HG03095 (cell line): ENCODE measurements around the gene MET.
"Not testable (repeated sequence)": the region's sequence is repeated elsewhere in the genome, so short reads cannot be mapped to it uniquely, and the experiment has no call there.

ENCODE experiments used
- ATAC-seq: cut with Tn5 transposase; IDR thresholded peaks from one replicate; pipeline ENCODE4 v1.9.1; 2021; ENCODE audit warnings: moderate library complexity; ENCODE audit not compliant: unreplicated experiment

Gene MET

DNA sequence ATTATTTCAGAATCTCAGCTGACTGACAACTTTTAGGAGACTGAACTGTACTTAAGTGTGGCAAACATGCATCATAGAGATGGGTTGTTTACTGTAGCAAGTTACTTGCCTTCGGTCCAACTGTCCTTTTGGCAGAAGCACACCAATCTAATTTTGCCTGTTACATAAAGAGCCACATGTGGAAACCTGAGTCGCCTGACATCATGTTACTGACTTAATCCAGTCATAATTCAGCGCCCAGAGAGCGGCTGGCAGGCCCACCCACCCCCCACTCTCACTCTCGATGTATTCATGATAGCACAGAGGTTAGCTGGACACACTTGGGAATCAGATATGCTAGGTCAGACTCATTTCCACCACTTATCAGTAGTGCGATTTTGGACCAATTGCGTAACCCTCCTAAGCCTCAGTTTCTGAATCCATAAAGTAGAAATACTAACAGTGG lies 133.1 kb downstream of the MET start:
- ATAC-seq, result no peak

DNA sequence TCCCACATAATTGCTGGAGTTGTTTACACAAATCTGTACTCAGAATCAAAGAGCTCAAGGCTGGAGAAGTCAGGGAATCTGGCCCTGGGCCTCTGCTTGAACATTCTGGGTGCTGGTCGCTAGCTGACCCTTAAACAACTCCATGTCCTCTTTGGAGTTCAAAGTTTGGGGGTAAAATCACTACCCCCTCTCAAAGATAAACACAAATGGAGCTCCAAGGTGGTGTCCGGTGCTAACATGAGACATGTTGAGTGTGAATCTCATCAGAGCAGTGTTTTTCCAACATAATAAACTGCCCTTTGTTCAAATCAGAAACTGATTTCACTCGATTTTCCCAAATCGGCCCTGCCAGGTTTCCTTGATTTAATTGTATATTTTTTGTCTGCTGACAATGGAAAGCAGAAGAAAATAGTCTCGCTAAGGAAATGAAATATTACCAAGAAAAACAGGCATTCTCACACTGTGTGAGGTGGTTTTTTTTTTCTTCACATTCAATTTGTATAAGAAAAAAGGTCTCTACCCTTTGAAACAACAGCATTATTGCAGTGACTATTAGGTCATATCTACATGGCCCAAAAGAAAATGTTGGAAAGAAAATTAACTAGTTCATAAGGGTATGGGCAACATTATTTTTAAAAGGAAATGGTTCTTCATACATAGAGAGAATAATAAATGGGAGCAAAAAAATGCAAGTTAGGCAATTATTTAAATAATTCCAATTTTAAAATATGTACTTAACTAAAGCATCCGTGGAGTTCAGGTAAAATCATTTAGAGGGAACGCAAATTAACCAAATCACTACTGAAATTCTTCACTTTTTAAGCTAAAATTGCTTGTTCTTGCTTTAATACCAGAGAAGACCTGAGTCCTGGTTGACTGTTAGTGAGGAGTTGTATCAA lies 134.3 kb downstream of the MET start:
- no peak for ATAC-seq

DNA sequence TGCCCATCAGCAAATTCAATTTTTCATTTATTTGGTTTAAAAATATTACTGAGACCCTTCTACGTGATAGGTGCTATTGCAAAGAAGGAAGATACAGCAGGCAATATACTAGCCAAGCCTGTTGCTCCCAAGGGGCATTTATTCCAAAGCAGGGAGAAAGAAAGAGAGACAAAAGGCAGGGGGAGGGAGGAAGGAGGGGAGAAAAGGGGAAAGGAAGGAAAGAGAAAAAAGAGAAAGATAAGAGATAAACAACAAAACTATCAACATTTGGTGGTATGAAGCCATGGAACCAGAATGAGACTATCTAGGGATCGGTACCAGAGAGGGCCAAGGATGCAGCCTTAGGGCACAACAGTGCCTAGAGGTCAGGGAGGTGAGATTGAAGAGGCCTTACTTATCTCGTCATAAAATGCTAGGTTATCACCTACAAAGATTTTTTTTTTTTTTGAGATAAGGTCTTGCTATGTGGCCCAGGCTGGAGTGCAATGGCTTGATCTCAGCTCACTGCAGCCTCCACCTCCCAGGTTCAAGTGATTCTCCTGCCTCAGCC lies 135.1 kb downstream of the MET start:
- ATAC-seq, result no peak

DNA sequence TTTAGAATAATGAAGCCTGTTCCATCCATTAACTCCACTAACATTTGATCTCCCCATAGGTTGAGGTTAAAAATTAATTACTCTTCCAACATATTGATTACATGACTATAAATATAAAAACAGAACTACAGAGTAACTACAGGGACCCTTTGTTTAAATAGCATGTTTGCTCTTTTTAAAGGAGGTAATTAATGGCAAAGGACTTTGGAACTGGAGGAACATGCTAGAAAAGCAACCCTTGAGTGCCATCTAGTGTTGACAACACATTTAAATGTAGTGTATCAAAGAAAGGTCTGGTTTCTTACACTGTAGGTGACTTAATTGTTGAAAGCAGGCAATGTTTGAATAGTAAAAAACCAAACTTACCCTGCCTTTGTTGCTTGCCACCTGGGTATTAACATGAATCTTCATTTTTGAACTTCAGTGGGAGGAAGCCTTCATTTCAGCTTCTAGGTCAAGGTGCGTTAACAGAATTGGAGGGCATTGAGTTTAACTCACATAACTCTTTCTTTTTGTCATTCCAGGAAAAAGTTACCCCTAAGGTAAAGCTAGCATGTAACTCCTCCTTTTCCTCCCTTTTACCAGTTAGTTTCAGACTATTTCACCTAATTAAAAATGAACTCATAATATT lies 137.8 kb downstream of the MET start:
- no peak for ATAC-seq

DNA sequence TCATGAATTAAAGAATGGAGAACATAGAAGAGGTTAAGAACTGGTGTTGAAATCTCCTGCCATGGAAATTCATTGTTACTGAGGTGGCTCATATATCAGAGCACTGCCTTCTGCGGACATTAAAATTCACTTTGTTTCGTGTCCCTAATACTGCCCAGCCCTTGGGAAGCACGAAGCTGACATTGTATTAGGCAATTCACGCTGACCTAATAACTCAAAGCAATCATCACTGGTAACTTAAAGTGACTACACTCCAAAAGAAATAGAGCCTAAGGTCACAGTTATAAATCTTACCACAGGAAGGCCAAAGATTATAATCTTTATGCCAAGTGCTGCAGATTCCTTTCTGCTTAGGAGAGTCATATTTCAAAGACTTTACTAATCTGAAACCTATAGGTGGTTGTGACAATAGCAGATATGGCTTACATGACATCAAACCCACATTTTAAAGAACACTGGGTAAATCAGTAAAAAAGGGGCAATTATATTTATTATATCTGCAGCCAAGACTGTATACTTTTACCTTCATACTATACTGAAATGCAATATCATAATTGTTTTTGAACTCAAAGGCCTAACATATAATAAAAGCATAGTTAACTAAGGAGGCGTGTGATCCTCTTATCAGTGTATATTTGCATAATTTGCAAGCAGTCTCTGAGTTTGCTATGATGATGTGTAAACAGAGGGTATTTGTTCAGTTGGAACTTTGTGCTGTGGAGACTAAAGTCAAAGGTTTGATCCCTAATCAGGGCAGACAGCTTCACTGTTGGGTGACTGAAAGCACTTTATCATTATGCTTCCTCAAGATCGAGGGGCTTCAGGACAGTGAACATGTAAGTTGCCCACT lies 138.5 kb downstream of the MET start:
- ATAC-seq, result no peak

DNA sequence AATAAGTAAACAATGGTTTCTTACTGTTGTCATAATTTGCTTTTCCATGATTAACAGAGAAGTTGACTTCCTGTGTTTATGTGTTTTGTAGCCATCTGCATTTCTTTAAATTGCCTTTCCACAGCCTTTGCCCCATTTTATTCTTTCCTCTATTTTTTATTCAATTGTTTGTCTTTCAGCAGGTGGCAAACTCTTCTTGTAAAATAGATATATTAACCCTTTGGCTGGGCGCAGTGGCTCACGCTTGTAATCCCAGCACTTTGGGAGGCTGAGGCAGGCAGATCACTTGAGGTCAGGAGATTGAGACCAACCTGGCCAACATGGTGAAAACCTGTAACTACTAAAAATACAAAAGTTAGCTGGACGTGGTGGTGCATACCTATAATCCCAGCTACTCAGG lies 139.8 kb downstream of the MET start:
- ATAC-seq, result no peak

DNA sequence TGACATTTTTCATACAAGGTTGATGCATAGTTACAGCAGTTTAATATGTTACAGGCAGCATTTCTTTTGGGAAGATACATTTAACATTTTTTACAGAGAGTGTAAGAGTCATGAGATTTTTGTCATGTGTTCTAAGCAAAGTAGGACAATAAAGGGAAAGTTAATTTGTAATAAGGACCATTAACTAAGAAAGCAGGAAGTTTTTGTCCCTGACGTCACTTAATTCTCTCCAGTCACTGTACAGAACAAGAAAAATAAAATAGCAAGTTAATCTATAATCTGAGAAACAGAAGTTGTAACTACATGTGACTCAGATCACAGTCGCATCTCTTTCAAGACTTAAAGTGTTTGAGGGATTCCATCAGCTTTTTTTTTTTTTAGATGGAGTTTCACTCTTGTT lies 140.9 kb downstream of the MET start:
- ATAC-seq, result no peak

DNA sequence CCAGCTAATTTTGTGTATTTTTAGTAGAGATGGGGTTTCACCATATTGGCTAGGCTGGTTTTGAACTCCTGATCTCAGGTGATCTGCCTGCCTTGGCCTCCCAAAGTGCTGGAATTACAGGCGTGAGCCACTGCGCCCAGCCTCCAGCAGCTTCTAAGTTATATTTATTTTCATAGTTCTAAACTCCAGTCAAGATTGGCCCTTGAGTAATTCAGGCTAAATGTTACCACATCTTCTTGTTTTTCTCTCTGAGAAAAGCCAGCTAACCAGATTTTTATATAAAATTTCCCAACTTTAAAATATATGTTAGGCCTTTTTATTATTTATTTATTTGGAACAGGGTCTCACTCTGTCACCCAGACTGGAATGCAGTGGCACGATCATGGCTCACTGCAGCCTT lies 141.4 kb downstream of the MET start:
- not testable (repeated sequence) for ATAC-seq

DNA sequence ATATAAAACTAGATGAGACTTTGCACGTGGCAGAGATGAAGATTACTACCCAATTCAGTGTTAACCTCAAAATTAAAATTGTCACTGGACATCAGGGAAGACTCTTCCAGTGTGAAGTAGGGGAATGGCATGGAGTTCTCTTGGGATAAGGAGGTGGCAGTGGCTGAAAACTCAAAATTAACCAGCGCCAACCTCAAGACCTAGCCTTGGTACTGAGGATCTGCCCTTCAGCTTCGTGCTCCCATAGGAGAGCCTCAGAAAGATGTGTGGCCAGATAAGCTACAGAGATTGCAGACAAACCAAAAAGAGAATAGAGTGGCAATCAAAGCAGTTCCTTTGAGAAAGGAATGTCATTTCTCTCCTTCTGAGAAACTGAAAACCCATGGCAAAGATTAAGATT lies 143.0 kb downstream of the MET start:
- no peak for ATAC-seq

DNA sequence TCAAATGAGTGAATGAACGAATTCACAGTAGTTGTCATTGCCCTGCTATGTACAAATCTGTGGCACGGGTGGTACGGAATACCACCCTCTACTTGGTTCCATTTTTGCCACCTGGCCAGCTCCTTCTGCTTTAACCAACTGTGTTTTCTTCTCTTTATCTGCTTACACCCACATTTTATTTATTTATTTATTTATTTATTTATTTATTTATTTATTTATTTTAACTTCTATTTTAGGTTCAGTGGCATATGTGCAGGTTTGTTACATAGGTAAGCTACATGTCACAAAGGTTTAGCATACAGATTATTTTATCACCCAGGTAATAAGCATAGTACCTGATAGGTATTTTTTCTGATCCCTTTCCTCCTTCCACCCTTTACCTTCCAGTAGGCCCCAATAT lies 148.2 kb downstream of the MET start:
- ATAC-seq, result no peak

DNA sequence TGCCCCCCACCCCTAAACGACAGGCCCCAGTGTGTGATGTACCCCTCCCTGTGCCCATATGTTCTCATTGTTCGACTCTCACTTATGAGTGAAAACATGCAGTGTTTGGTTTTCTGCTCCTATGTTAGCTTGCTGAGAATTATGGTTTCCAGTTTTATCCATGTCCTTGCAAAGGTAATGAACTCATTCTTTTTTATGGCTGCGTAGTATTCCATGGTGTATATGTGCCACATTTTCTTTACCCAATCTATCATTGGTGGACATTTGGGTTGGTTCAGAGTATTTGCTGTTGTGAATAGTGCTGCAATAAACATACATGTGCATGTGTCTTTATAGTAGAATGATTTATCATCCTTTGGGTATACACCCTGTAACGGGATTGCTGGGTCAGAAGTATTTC lies 149.7 kb downstream of the MET start:
- ATAC-seq, result not testable (repeated sequence)

DNA sequence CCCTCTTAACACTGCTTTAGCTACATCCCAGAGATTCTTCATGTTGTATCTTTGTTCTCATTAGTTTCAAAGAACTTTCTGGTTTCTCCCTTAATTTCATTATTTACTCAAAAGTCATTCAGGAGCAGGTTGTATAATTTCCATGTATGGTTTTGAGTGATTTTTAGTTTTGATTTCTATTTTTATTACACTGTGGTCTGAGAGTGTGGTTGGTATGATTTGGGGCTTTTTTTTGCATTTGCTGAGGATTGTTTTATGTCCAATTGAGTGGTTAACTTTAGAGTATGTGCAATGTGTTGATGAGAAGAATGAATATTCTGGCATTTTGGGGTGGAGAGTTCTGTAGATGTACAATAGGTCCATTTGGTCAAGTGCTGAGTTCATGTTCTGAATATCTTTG lies 152.5 kb downstream of the MET start:
- ATAC-seq, result no peak

DNA sequence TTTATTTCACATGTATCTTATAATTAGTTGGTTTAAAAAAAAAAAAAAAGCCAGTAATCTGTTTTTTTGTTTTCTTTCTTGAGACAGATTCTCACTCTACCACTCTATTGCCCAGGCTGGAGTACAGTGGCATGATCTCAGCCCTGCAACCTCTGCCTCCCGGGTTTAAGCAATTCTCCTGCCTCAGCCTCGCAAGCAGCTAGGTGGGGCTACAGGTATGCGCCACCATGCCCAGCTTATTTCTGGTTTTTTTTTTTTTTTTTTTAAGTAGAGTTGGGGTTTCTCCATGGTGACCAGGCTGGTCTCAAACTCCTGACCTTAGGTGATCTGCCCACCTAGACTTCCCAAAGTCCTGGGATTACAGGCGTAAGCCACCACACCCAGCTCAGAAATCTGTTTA lies 156.3 kb downstream of the MET start:
- no peak for ATAC-seq

DNA sequence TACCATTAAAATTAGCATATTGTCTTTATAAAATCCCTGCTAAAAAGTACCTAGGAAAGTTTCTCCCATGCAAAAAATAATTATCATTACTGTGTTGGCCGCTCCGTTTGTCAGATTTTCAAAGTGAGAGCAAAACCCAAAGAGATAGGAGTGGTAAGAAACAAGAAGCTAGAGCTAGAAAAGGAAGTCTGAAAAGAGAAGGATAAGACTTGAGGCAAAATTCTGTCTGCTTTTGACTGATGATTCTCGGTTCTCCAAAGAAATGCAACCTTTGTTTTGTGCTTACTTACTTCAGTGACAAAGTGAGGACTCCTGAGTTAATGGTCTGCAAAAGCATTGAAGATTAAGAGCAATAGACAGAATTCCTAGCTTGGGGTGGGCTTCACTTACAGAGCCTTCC lies 157.0 kb downstream of the MET start:
- no peak for ATAC-seq

DNA sequence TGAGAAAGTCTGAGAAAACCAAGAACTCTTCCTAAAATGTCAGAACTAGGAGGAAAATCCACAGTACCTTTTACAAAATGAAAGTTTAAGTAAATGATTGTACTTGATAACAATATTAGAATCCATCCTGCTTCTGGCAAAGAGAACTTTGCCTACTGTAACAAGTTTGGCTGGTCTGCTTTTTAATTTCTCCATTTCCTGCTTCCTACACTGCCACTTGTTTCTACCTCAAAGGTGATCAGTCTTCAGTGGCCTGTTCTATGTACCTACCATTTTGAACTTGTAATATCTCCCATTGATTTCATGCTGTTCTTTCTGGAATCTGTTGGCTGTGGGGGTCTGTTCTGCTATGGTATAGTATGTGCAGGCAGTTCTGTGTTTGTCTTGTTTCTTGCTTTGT lies 157.5 kb downstream of the MET start:
- no peak for ATAC-seq

DNA sequence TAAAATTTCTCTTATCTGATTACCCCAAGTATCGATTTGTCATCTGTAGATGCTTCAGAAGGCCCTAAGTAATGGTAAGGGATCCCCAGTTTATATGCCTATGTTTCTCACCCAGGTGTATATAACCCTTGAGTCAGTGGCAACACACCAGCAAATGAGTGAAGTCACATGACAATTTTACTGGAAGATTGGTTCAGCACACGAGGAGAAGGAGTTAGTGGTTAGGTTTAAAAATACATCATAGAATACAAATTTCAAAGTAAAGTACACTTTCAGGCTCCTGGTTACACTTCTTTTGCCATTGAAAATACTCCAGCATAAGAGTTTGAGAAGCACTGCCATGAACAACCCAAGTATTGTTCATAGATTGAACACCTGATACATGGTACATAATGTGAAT lies 160.7 kb downstream of the MET start:
- ATAC-seq, result no peak

DNA sequence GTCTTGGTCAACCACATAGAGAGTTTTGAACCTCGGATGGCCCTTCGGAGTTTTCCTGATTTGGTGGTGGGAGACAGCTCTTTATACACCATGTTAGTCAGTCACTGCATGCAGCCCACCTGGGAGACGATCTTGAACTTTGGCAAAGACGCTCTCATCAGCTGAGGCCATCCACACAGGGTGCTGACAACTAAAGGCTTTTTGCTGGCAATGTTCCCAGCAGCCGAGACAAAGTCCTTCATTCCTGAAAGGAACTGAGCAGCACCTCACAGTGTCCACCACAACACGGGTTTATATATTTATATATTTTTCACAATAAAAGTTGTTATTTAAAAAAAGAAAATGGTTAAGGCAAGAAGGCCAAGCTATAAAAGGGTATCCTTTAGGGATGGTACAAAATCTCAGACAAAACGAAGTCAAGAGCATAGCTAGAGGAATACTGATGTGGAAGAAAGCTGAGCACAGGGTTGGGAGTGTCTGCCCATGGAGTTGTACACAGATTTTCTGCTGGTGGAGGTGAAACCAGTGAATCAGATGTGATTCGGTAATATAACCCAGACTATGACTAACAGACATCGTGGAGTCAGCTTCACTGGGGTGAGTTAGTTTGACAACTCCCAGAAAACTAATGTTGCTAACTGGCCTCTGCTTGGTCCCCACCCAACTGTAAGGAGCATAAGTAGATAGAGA lies 163.0 kb downstream of the MET start:
- ATAC-seq, result no peak

DNA sequence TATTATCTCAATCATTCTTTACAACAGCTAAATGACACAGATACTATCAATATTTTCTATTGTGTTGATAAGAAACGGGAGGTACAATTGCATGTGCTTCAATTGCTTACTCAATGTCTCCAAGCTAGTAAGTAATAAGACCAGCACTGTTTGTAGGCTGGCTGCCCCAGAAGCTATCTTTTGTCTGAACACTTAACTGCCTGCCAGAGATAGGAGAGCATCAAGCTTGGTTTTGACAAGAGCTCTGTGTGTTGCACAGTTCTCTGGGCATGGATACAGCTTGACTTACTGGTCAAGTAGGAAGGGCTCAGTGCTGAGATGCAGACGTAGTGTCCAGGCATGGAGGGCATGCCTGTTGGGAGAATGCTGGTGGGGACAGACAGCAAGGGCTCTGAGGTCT lies 164.1 kb downstream of the MET start:
- no peak for ATAC-seq

DNA sequence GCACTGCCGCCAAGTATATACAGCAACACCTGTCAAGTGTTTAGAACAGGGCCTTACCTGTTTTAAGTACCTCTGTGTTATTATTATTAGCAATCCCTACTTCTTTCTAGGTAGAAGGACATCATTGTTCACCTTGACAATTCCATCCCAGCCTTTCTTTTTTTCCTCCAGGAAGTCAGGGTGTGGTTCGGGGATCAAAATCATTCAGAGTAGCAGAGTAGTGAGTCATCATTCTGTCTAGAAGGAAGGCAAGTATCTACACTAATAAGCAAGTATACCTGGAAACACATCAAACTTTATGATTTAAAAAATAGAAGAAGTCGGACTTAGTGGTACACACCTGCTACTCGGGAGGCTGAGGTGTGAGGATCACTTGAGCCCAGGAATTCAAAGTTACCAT lies 164.9 kb downstream of the MET start:
- ATAC-seq, result no peak

DNA sequence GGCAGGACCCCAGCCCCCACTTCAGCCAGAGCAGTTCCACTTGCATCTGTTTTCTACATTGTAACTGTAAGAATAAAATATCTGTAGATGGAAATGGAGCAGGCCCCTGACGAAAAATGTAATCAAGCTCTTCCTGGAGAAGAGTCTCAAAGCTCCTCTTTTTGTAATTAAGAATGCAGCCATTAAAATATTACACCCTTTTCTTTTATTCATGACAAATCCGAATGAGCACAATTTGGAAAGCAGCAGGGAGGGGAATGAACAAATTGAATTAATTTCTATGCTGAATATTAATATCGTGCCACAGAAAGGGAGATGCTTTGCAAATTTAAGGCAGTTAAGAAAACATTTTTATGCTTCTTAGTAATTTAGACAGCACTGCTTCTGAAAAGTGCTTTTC lies 165.6 kb downstream of the MET start:
- no peak for ATAC-seq

DNA sequence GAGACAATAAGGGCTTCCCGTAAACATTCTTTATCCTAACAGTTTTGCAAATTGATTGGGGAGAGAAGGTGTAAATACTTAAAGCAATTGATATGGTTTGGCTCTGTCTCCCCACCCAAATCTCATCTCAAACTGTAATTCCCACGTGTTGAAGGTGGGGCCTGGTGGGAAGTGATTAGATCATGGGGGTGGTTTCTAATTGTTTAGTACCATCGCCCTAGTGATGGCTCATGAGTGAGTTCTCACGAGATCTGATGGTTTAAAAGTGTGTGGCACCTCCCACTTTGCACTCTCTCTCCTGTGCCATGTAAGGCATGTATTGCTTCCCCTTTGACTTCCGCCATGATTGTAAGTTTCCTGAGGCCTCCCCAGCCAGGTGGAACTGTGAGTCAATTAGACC lies 168.3 kb downstream of the MET start:
- ATAC-seq, result no peak
